Transverse colon (tissue), 4 donors: Measurements from ENCODE around the gene PML. TPM values are rescaled to one million over a fixed set of nuclear protein-coding genes. Genes with fewer than 3 reads are reported as not detected.
"Not testable (repeated sequence)": the region's sequence is repeated elsewhere in the genome, so short reads cannot be mapped to it uniquely, and the experiment has no call there.

ENCODE experiments used
- DNase-seq: peaks from one replicate; pipeline ENCODE4 v3.0.0-alpha.2; 2019
- H3K27ac ChIP-seq, 4 donors: fragments of 200-600 bp; sonication (generic); 2 replicates each; pipeline ENCODE4 v1.5.1; 2016 to 2018; ENCODE audit warnings: inconsistent platforms in 4 of 4
- H3K27me3 ChIP-seq: fragments of 200-600 bp; sonication (generic); 2 replicates; pipeline ENCODE4 v1.5.1; 2017; ENCODE audit warnings: inconsistent platforms
- H3K36me3 ChIP-seq, 4 donors: fragments of 200-600 bp; sonication (generic); 2 replicates each; pipeline ENCODE4 v1.5.1; 2017 to 2019; ENCODE audit warnings: inconsistent platforms in 4 of 4
- H3K4me1 ChIP-seq, 4 donors: fragments of 200-600 bp; sonication (generic); 2 replicates each; pipeline ENCODE4 v1.5.1; 2017 to 2020; ENCODE audit warnings: inconsistent platforms in 4 of 4
- H3K4me3 ChIP-seq, 4 donors: fragments of 200-600 bp; sonication (generic); 1 replicate in 1 of 4; 2 replicates in 3 of 4; pipeline versions ENCODE4 v1.5.1 to v1.6.1; 2017 to 2019; ENCODE audit warnings: inconsistent platforms in 4 of 4
- H3K9me3 ChIP-seq, 2 donors: fragments of 200-600 bp; sonication (generic); 2 replicates each; pipeline ENCODE4 v1.5.1; 2017 to 2019; ENCODE audit warnings: inconsistent platforms in 2 of 2
- CTCF ChIP-seq, 5 experiments: fragments of 200-600 bp in 3 of 5; fragments of 450-650 bp in 2 of 5; sonication (generic) in 3 of 5; IDR thresholded peaks; 1 replicate in 2 of 5; 2 replicates in 3 of 5; pipeline ENCODE4 v1.5.1; 2016 to 2017; ENCODE audit warnings: antibody characterized with exemption in 5 of 5, inconsistent platforms in 3 of 5, mild to moderate bottlenecking in 2 of 5, moderate library complexity in 1 of 5
- EP300 ChIP-seq: sonication (generic); formaldehyde crosslinking; IDR thresholded peaks from one replicate; pipeline ENCODE4 v1.6.1; 2017; ENCODE audit warnings: antibody characterized with exemption, low read depth
- POLR2A ChIP-seq: fragments of 450-650 bp; IDR thresholded peaks from one replicate; pipeline ENCODE4 v1.6.1; 2016; ENCODE audit warnings: antibody characterized with exemption, mild to moderate bottlenecking, moderate library complexity
- POLR2AphosphoS5 ChIP-seq, 3 donors: sonication (generic); formaldehyde crosslinking; IDR thresholded peaks; one replicate each; pipeline ENCODE4 v1.6.1; 2016; ENCODE audit warnings: antibody characterized with exemption in 3 of 3
- WGBS, 2 donors: methylation state at CpG; one replicate each; pipeline ENCODE4 v1.1.5; 2018; ENCODE audit warnings: low coverage in 1 of 2; 5-methylcytosine and 5-hydroxymethylcytosine counted together
- in situ Hi-C, 4 donors: fragments of 200-750 bp; cut with MboI; loops; one replicate each; pipeline versions ENCODE4 v1.15.0 to v1.15.1; 2017; ENCODE audit warnings: low sequenced_read_pairs in 3 of 4, low pct_ligation_motif_present in 1 of 4, low pct_unique_long_range_greater_than_20kb in 1 of 4
- intact Hi-C: fragments of 100-400 bp; cut with DNase I; formaldehyde crosslinking; loops from one replicate; pipeline ENCODE4 v1.15.1; 2023; ENCODE audit warnings: low total_unique reads
- total RNA-seq, 4 donors: library from RNA; depleted of rRNA; stranded (reverse); fragments of >200 nt; gene quantifications; one replicate each; pipeline ENCODE4 v1.1.0, GENCODE V29; 2016

Gene PML
- total RNA-seq, 4 donors from 2014 or later = 35.1 to 128 (median 70.0) TPM

GRCh38 chr15:74053517-74053916 is 59.0 kb downstream of the PML start:
- WGBS, 2 donors = 70% methylated on average over 15 of the region's 15 CpGs; no CpG with 5 or more reads in 1 of the 2 donors
- DNase-seq = no peak
- Histone ChIP-seq H3K4me3 (no peak overlapping the region), H3K27ac (peak overlapping the region in 2 of 4 donors; percentile 41 to 57), H3K4me1 (peaks cover 10 to 40% (median 23%) of the 10 kb centered on the region in 4 donors), H3K9me3 (no peaks in the 10 kb centered on the region), H3K27me3 (no peaks in the 10 kb centered on the region), H3K36me3 (no peaks in the 10 kb centered on the region)
- in situ Hi-C loops (loop anchor here in 2 of 4 donors (10.0 to 25.0 kb wide), 2 partner anchors 71 to 1259 kb away; no protein-coding TSS in a partner anchor), intact Hi-C loops (no loop called here)
- TF ChIP-seq POLR2AphosphoS5 (IDR thresholded peaks at IDR 0.05) = no peak
- TF ChIP-seq EP300 = no peak
- no peak for TF ChIP-seq CTCF (IDR thresholded peaks at IDR 0.05)
- TF ChIP-seq POLR2A = no peak

- Histone ChIP-seq H3K4me3 (no peak overlapping the region), H3K36me3 (no peaks in the 10 kb centered on the region), H3K4me1 (peaks cover 10 to 38% (median 23%) of the 10 kb centered on the region in 4 donors), H3K27ac (peak overlapping the region in 2 of 4 donors; percentile 41 to 57), H3K9me3 (no peaks in the 10 kb centered on the region), H3K27me3 (no peaks in the 10 kb centered on the region)
- intact Hi-C loops = no loop called here
- in situ Hi-C loops = loop anchor here in 2 of 4 donors (10.0 to 25.0 kb wide), 2 partner anchors 71 to 1258 kb away; no protein-coding TSS in a partner anchor
- WGBS, 2 donors = 8 to 29% methylated on average over 1 to 16 of the region's 17 CpGs
- TF ChIP-seq POLR2AphosphoS5 (IDR thresholded peaks at IDR 0.05) (no peak), POLR2A (no peak), CTCF (IDR thresholded peaks at IDR 0.05) (peak; percentile 18 to 78 (median 61))
- peak; percentile 80 for DNase-seq
Measured at GRCh38 chr15:74053941-74054529, 59.5 kb downstream of the PML start.

- Histone ChIP-seq H3K9me3 (no peaks in the 10 kb centered on the region), H3K4me1 (peaks cover 10 to 31% (median 20%) of the 10 kb centered on the region in 4 donors), H3K36me3 (no peaks in the 10 kb centered on the region), H3K27me3 (no peaks in the 10 kb centered on the region), H3K27ac (no peak overlapping the region), H3K4me3 (no peak overlapping the region)
- WGBS, 2 donors = 82 to 94% methylated on average over 2 of the region's 2 CpGs
- in situ Hi-C loops (loop anchor here in 2 of 4 donors (10.0 to 25.0 kb wide), 2 partner anchors 69 to 1256 kb away; no protein-coding TSS in a partner anchor), intact Hi-C loops (no loop called here)
- no peak for TF ChIP-seq CTCF (IDR thresholded peaks at IDR 0.05)
- no peak for TF ChIP-seq EP300
- no peak for TF ChIP-seq POLR2A
- TF ChIP-seq POLR2AphosphoS5 (IDR thresholded peaks at IDR 0.05) = no peak
- DNase-seq = no peak
Measured at GRCh38 chr15:74055804-74056203, 61.3 kb downstream of the PML start.

GRCh38 chr15:74056330-74056729 is 61.8 kb downstream of the PML start:
- H3K4me3 ChIP-seq, H3K9me3 ChIP-seq, DNase-seq, intact Hi-C loops, H3K36me3 ChIP-seq, H3K27me3 ChIP-seq, H3K27ac ChIP-seq: not testable (repeated sequence)
- H3K4me1 ChIP-seq = peaks cover 10 to 26% (median 17%) of the 10 kb centered on the region in 4 donors
- WGBS, 2 donors = 80 to 92% methylated on average over 2 to 5 of the region's 5 CpGs
- in situ Hi-C loops = loop anchor here in 2 of 4 donors (10.0 to 25.0 kb wide), 2 partner anchors 68 to 1256 kb away; no protein-coding TSS in a partner anchor

GRCh38 chr15:74059050-74059833 is 64.7 kb downstream of the PML start:
- H3K36me3 ChIP-seq, H3K4me3 ChIP-seq, H3K4me1 ChIP-seq, H3K27me3 ChIP-seq, intact Hi-C loops, H3K9me3 ChIP-seq, H3K27ac ChIP-seq: not testable (repeated sequence)
- WGBS, 2 donors = 89 to 100% methylated on average over 1 to 5 of the region's 6 CpGs
- peak; percentile 2 for DNase-seq
- in situ Hi-C loops = loop anchor here in 2 of 4 donors (10.0 to 25.0 kb wide), 2 partner anchors 66 to 1253 kb away; no protein-coding TSS in a partner anchor
